Kidney (tissue), 14 donors: ENCODE data around the gene C22orf23. TPM values are rescaled to one million over a fixed set of nuclear protein-coding genes. Genes with fewer than 3 reads are reported as not detected.
A peak's percentile ranks its signal among the peaks of the same experiment; 100 is the strongest.

ENCODE experiments used
- DNase-seq, 5 donors: peaks; one replicate each; pipeline ENCODE4 v3.0.0-alpha.2; 2013 to 2020
- FAIRE-seq: peaks from 2 replicates; lab custom pipeline; 2012; peaks lifted over from hg19 to GRCh38; lab: Jason Lieb, UNC
- H3K27ac ChIP-seq, 2 donors: one replicate each; pipeline ENCODE4 v1.7.0; 2013; ENCODE audit warnings: low read depth in 2 of 2, low read length in 2 of 2, inconsistent platforms in 1 of 2
- H3K27me3 ChIP-seq: one replicate; pipeline ENCODE4 v1.7.1; 2013; ENCODE audit warnings: low read length, inconsistent platforms; ENCODE audit not compliant: control insufficient read depth, insufficient read depth
- H3K36me3 ChIP-seq, 3 donors: one replicate each; pipeline versions ENCODE4 v1.7.0 to v1.7.1; 2013; ENCODE audit warnings: low read length in 3 of 3, control low read depth in 1 of 3, inconsistent platforms in 1 of 3; ENCODE audit not compliant: insufficient read depth in 3 of 3, control insufficient read depth in 2 of 3
- H3K4me1 ChIP-seq, 3 donors: one replicate each; pipeline versions ENCODE4 v1.7.0 to v1.7.1; 2013; ENCODE audit warnings: low read length in 3 of 3, inconsistent platforms in 1 of 3, low read depth in 1 of 3; ENCODE audit not compliant: control insufficient read depth in 2 of 3, insufficient read depth in 2 of 3
- H3K4me3 ChIP-seq, 3 donors: one replicate each; pipeline versions ENCODE4 v1.7.0 to v1.8.1; 2013; ENCODE audit warnings: low read length in 3 of 3, control low read depth in 1 of 3, inconsistent platforms in 1 of 3
- H3K9ac ChIP-seq, 3 donors: one replicate each; pipeline versions ENCODE4 v1.7.0 to v1.7.1; 2013; ENCODE audit warnings: low read length in 3 of 3, control low read depth in 1 of 3, inconsistent platforms in 1 of 3
- H3K9me3 ChIP-seq, 3 donors: one replicate each; pipeline versions ENCODE4 v1.7.0 to v1.7.1; 2013; ENCODE audit warnings: low read length in 3 of 3, control low read depth in 1 of 3, inconsistent platforms in 1 of 3; ENCODE audit not compliant: control insufficient read depth in 2 of 3, insufficient read depth in 1 of 3
- CTCF ChIP-seq: IDR thresholded peaks from 3 replicates; pipeline ENCODE4 v1.5.1; 2012; ENCODE audit warnings: mild to moderate bottlenecking, moderate library complexity, borderline replicate concordance; ENCODE audit not compliant: insufficient read depth; ENCODE audit errors: extremely low read depth
- intact Hi-C: fragments of 100-400 bp; cut with DNase I; formaldehyde crosslinking; loops from one replicate; pipeline ENCODE4 v1.11.1; 2022
- polyA plus RNA-seq: library from polyadenylated mRNA; stranded (reverse); fragments of 350-450 nt; fragmentation: Illumina TruSeq; extraction: RNeasy Lipid Tissue Mini Kit (QIAGEN cat#74804); gene quantifications from one replicate; pipeline ENCODE4 v1.2.3, GENCODE V29; 2014; ENCODE audit warnings: low read depth, low replicate concordance; ENCODE audit not compliant: insufficient read depth
- total RNA-seq: library from RNA; stranded (reverse); fragmentation: NEBNext Ultra II Directional; extraction: Animal tissue kit (Norgen Biotek cat#: 25700); gene quantifications from one replicate; pipeline ENCODE4 v1.2.1, GENCODE V29; 2021
- donor health status: control.
- donor health status: control.
- donor health status: control.
- donor health status: control.
- donor health status: control.
- donor health status: DM: yes; HTN: yes; CAD: no.
- donor health status: Normal renal cell carcinoma (clear cell type).

C22orf23 gene
- total and polyA plus RNA-seq, 2 donors from 2014 or later: 0.57 to 1.0 TPM

GRCh38 chr22:37932401-37932800 is 21.0 kb downstream of the C22orf23 start:
- no peak for FAIRE-seq
- TF ChIP-seq CTCF: no peak
- H3K27me3 ChIP-seq: no peaks in the 10 kb centered on the region
- peaks cover 0 to 12% (median 12%) of the 10 kb centered on the region in 3 donors for H3K4me1 ChIP-seq
- H3K9ac ChIP-seq: no peak overlapping the region
- peaks cover 0 to 5% (median 2%) of the 10 kb centered on the region in 3 donors for H3K36me3 ChIP-seq
- no peaks in the 10 kb centered on the region for H3K9me3 ChIP-seq
- no peak overlapping the region for H3K4me3 ChIP-seq
- intact Hi-C loops: no loop called here
- no peak for DNase-seq
- H3K27ac ChIP-seq: no peak overlapping the region

GRCh38 chr22:37931893-37932389 is 21.5 kb downstream of the C22orf23 start:
- Histone ChIP-seq H3K36me3 (peaks cover 0 to 5% (median under 1%) of the 10 kb centered on the region in 3 donors), H3K27me3 (no peaks in the 10 kb centered on the region), H3K4me3 (no peak overlapping the region), H3K27ac (no peak overlapping the region), H3K9ac (no peak overlapping the region), H3K4me1 (peaks cover 0 to 12% (median 12%) of the 10 kb centered on the region in 3 donors), H3K9me3 (no peaks in the 10 kb centered on the region)
- TF ChIP-seq CTCF: no peak
- DNase-seq (peak in 1 of 5 donors; percentile 72), FAIRE-seq (no peak)
- intact Hi-C loops: no loop called here

- Histone ChIP-seq H3K9ac (no peak overlapping the region), H3K27ac (no peak overlapping the region), H3K4me3 (no peak overlapping the region), H3K36me3 (peaks cover 3 to 12% (median 7%) of the 10 kb centered on the region in 3 donors), H3K9me3 (no peaks in the 10 kb centered on the region), H3K27me3 (no peaks in the 10 kb centered on the region), H3K4me1 (peaks cover 0 to 12% (median 12%) of the 10 kb centered on the region in 3 donors)
- intact Hi-C loops: no loop called here
- no peak for FAIRE-seq
- TF ChIP-seq CTCF: no peak
- no peak for DNase-seq
Observed at GRCh38 chr22:37930952-37931440, 22.4 kb downstream of the C22orf23 start.
